ENCODE results near the gene IFFO2.

GRCh38 chr1:18950401-18951026 lies 6.0 kb downstream of the IFFO2 start:
- TF ChIP-seq, protein P1, sequence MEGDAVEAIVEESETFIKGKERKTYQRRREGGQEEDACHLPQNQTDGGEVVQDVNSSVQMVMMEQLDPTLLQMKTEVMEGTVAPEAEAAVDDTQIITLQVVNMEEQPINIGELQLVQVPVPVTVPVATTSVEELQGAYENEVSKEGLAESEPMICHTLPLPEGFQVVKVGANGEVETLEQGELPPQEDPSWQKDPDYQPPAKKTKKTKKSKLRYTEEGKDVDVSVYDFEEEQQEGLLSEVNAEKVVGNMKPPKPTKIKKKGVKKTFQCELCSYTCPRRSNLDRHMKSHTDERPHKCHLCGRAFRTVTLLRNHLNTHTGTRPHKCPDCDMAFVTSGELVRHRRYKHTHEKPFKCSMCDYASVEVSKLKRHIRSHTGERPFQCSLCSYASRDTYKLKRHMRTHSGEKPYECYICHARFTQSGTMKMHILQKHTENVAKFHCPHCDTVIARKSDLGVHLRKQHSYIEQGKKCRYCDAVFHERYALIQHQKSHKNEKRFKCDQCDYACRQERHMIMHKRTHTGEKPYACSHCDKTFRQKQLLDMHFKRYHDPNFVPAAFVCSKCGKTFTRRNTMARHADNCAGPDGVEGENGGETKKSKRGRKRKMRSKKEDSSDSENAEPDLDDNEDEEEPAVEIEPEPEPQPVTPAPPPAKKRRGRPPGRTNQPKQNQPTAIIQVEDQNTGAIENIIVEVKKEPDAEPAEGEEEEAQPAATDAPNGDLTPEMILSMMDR (IDR thresholded peaks at IDR 0.05 in 2 of 3, conservative IDR thresholded peaks at IDR 0.05 in 1 of 3; ENCODE audit: borderline replicate concordance in 1 of 3, insufficient read depth in 1 of 3, low read depth in 2 of 3, low read length in 2 of 3): no peak
- TF ChIP-seq POLR2AphosphoS5 (IDR thresholded peaks at IDR 0.05; ENCODE audit: low read depth, low read length): no peak
- no peak for TF ChIP-seq SP1 (IDR thresholded peaks at IDR 0.05; ENCODE audit: low read depth)
- TF ChIP-seq, protein P2, sequence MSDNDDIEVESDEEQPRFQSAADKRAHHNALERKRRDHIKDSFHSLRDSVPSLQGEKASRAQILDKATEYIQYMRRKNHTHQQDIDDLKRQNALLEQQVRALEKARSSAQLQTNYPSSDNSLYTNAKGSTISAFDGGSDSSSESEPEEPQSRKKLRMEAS (IDR thresholded peaks at IDR 0.05): no peak
- TF ChIP-seq CEBPB (IDR thresholded peaks at IDR 0.05; ENCODE audit: low read depth): no peak
- no peak for TF ChIP-seq ATF3 (IDR thresholded peaks at IDR 0.05)
- no peak for TF ChIP-seq EZH2 (IDR thresholded peaks at IDR 0.05)
- no peak for TF ChIP-seq ELF1 (IDR thresholded peaks at IDR 0.05; ENCODE audit: borderline replicate concordance, low read depth)
- TF ChIP-seq REST (IDR thresholded peaks at IDR 0.05; ENCODE audit: low read depth): no peak
